SK-N-SH treated with all-trans-retinoic acid at 6 μM for 48 hours (cell line): ENCODE results near the gene UNKL.

ENCODE experiments used
- ATAC-seq: fragments of 200-7000 bp; cut with Tn5 transposase; 3 replicates; pipeline ENCODE4 v1.9.1; 2020; ENCODE audit warnings: mild to moderate bottlenecking, moderate library complexity
- ARNTL ChIP-seq: fragments of 450-650 bp; formaldehyde crosslinking; IDR thresholded peaks from 2 replicates; pipeline ENCODE4 v1.5.0; 2020; ENCODE audit warnings: low read depth, mild to moderate bottlenecking, moderate library complexity, borderline replicate concordance
- BACH2 ChIP-seq: fragments of 250-450 bp; sonication (Bioruptor Pico); IDR thresholded peaks from 2 replicates; pipeline ENCODE4 v1.9.0; 2021; ENCODE audit warnings: mild to moderate bottlenecking, borderline replicate concordance
- CREB5 ChIP-seq: fragments of 250-450 bp; sonication (Bioruptor Pico); IDR thresholded peaks from 2 replicates; pipeline ENCODE4 v1.5.1; 2020; ENCODE audit warnings: low read depth, mild to moderate bottlenecking, moderate library complexity
- CSDC2 ChIP-seq: fragments of 250-450 bp; sonication (Bioruptor Pico); IDR thresholded peaks from 2 replicates; pipeline ENCODE4 v1.5.0; 2020; ENCODE audit warnings: mild to moderate bottlenecking, moderate library complexity
- CSRNP3 ChIP-seq: fragments of 250-450 bp; sonication (Bioruptor Pico); IDR thresholded peaks from 2 replicates; pipeline ENCODE4 v1.5.1; 2021; ENCODE audit warnings: mild to moderate bottlenecking, moderate library complexity
- ESRRG ChIP-seq: fragments of 250-450 bp; sonication (Bioruptor Pico); IDR thresholded peaks from 2 replicates; pipeline ENCODE4 v1.6.1; 2021; ENCODE audit warnings: mild to moderate bottlenecking
- GLIS3 ChIP-seq: fragments of 250-450 bp; sonication (Bioruptor Pico); IDR thresholded peaks from 2 replicates; pipeline ENCODE4 v1.5.0; 2020; ENCODE audit warnings: mild to moderate bottlenecking, moderate library complexity
- ISL1 ChIP-seq: fragments of 250-450 bp; sonication (Bioruptor Pico); IDR thresholded peaks from 2 replicates; pipeline ENCODE4 v2.1.2; 2022; ENCODE audit warnings: mild to moderate bottlenecking, moderate library complexity
- OSR1 ChIP-seq: fragments of 250-450 bp; sonication (Bioruptor Pico); IDR thresholded peaks from 2 replicates; pipeline ENCODE4 v1.8.0; 2022; ENCODE audit warnings: moderate library complexity, mild to moderate bottlenecking, inconsistent platforms
- PATZ1 ChIP-seq: fragments of 250-450 bp; sonication (Bioruptor Pico); IDR thresholded peaks from 2 replicates; pipeline ENCODE4 v1.8.0; 2020; ENCODE audit warnings: mild to moderate bottlenecking, moderate library complexity, borderline replicate concordance
- POU6F1 ChIP-seq: fragments of 250-450 bp; sonication (Bioruptor Pico); IDR thresholded peaks from 2 replicates; pipeline ENCODE4 v1.8.0; 2021; ENCODE audit warnings: low read depth, mild to moderate bottlenecking, moderate library complexity, borderline replicate concordance
- PPARA ChIP-seq: fragments of 250-450 bp; sonication (Bioruptor Pico); IDR thresholded peaks from 2 replicates; pipeline ENCODE4 v1.5.0; 2020; ENCODE audit warnings: mild to moderate bottlenecking, borderline replicate concordance
- RARB ChIP-seq: fragments of 250-450 bp; sonication (Bioruptor Pico); IDR thresholded peaks from 2 replicates; pipeline ENCODE4 v1.8.0; 2021; ENCODE audit warnings: mild to moderate bottlenecking, moderate library complexity
- SNAI2 ChIP-seq: fragments of 250-450 bp; sonication (Bioruptor Pico); IDR thresholded peaks from 2 replicates; pipeline ENCODE4 v1.5.0; 2020; ENCODE audit warnings: mild to moderate bottlenecking, moderate library complexity
- TCF4 ChIP-seq: fragments of 250-450 bp; sonication (Bioruptor Pico); IDR thresholded peaks from 2 replicates; pipeline ENCODE4 v1.8.0; 2021; ENCODE audit warnings: mild to moderate bottlenecking, moderate library complexity, borderline replicate concordance
- TOX ChIP-seq: fragments of 250-450 bp; sonication (Bioruptor Pico); IDR thresholded peaks from 2 replicates; pipeline ENCODE4 v1.8.0; 2021; ENCODE audit warnings: mild to moderate bottlenecking, moderate library complexity, borderline replicate concordance
- TSHZ2 ChIP-seq: fragments of 250-450 bp; sonication (Bioruptor Pico); IDR thresholded peaks from 2 replicates; pipeline ENCODE4 v1.5.0; 2020; ENCODE audit warnings: mild to moderate bottlenecking, moderate library complexity
- ZC3H10 ChIP-seq: fragments of 250-450 bp; sonication (Bioruptor Pico); IDR thresholded peaks from 2 replicates; pipeline ENCODE4 v1.5.1; 2021; ENCODE audit warnings: mild to moderate bottlenecking, moderate library complexity
- ZFP3 ChIP-seq: fragments of 250-450 bp; sonication (Bioruptor Pico); IDR thresholded peaks from 2 replicates; pipeline ENCODE4 v1.5.0; 2020; ENCODE audit warnings: mild to moderate bottlenecking, moderate library complexity
- ZFP30 ChIP-seq: fragments of 450-650 bp; formaldehyde crosslinking; IDR thresholded peaks from 2 replicates; pipeline ENCODE4 v1.5.0; 2022; ENCODE audit warnings: mild to moderate bottlenecking, moderate library complexity
- ZNF565 ChIP-seq: fragments of 450-650 bp; formaldehyde crosslinking; conservative IDR thresholded peaks from 2 replicates; pipeline ENCODE4 v1.5.0; 2020; ENCODE audit warnings: low read depth, mild to moderate bottlenecking, moderate library complexity
- ZNF70 ChIP-seq: fragments of 450-650 bp; formaldehyde crosslinking; IDR thresholded peaks from 2 replicates; pipeline ENCODE4 v1.5.0; 2020; ENCODE audit warnings: mild to moderate bottlenecking, moderate library complexity
- ZNF8 ChIP-seq: fragments of 450-650 bp; formaldehyde crosslinking; IDR thresholded peaks from 2 replicates; pipeline ENCODE4 v1.5.0; 2020; ENCODE audit warnings: mild to moderate bottlenecking, moderate library complexity

UNKL gene

GRCh38 chr16:1430214-1430758 is 15.8 kb upstream of the UNKL start:
- no peak for ATAC-seq
- no peak for TF ChIP-seq SNAI2
- TF ChIP-seq CREB5 (CRISPR knock-in tag), result no peak
- no peak for TF ChIP-seq BACH2
- no peak for TF ChIP-seq TCF4 (CRISPR knock-in tag)
- TF ChIP-seq ZNF70 (CRISPR knock-in tag), result no peak
- TF ChIP-seq ESRRG, result no peak
- no peak for TF ChIP-seq GLIS3 (CRISPR knock-in tag)
- TF ChIP-seq ARNTL, result no peak
- TF ChIP-seq ZFP3, result no peak
- no peak for TF ChIP-seq ZNF8
- no peak for TF ChIP-seq ISL1 (CRISPR knock-in tag)
- TF ChIP-seq ZFP30 (CRISPR knock-in tag), result no peak
- no peak for TF ChIP-seq CSDC2 (CRISPR knock-in tag)
- no peak for TF ChIP-seq TSHZ2 (CRISPR knock-in tag)
- no peak for TF ChIP-seq ZC3H10 (CRISPR knock-in tag)
- TF ChIP-seq PPARA (CRISPR knock-in tag), result no peak

GRCh38 chr16:1429631-1430030 is 15.1 kb upstream of the UNKL start:
- ATAC-seq, result no peak
- TF ChIP-seq ZNF565 (CRISPR knock-in tag), result no peak
- no peak for TF ChIP-seq ISL1 (CRISPR knock-in tag)
- TF ChIP-seq TOX (CRISPR knock-in tag), result no peak
- TF ChIP-seq OSR1 (CRISPR knock-in tag), result no peak
- no peak for TF ChIP-seq SNAI2
- TF ChIP-seq ZFP30 (CRISPR knock-in tag), result no peak
- no peak for TF ChIP-seq BACH2
- no peak for TF ChIP-seq PPARA (CRISPR knock-in tag)
- TF ChIP-seq ZC3H10 (CRISPR knock-in tag), result no peak
- no peak for TF ChIP-seq PATZ1 (CRISPR knock-in tag)
- no peak for TF ChIP-seq TCF4 (CRISPR knock-in tag)
- no peak for TF ChIP-seq ARNTL

GRCh38 chr16:1429012-1429411 is 14.5 kb upstream of the UNKL start:
- TF ChIP-seq POU6F1 (CRISPR knock-in tag) (no peak), GLIS3 (CRISPR knock-in tag) (no peak), RARB (CRISPR knock-in tag) (no peak), ZFP3 (no peak), CSDC2 (CRISPR knock-in tag) (no peak), SNAI2 (no peak), ESRRG (no peak)
- no peak for ATAC-seq

- ATAC-seq, result peak; percentile 41; the same call in 2 of the 3 replicates
- TF ChIP-seq TOX (CRISPR knock-in tag) (no peak), RARB (CRISPR knock-in tag) (no peak), ZNF565 (CRISPR knock-in tag) (no peak), ZFP3 (no peak), ZNF8 (no peak), ESRRG (no peak), BACH2 (no peak), ZNF70 (CRISPR knock-in tag) (no peak), CSRNP3 (CRISPR knock-in tag) (no peak), TCF4 (CRISPR knock-in tag) (no peak), PPARA (CRISPR knock-in tag) (no peak), TSHZ2 (CRISPR knock-in tag) (no peak), CSDC2 (CRISPR knock-in tag) (no peak)
Measured at GRCh38 chr16:1428511-1428910, 14.0 kb upstream of the UNKL start.
